NCI-H187 (cell line): ENCODE measurements around the gene CDK10.
"Not testable (repeated sequence)": the region's sequence is repeated elsewhere in the genome, so short reads cannot be mapped to it uniquely, and the experiment has no call there.

Source experiments
- DNase-seq, 2 experiments: peaks; one replicate each; lab custom pipeline; 2025; lab: John Stamatoyannopoulos, UW

The CDK10 gene

GRCh38 chr16:89695875-89696669 lies 9.6 kb downstream of the CDK10 start:
- no peak for DNase-seq

DNA sequence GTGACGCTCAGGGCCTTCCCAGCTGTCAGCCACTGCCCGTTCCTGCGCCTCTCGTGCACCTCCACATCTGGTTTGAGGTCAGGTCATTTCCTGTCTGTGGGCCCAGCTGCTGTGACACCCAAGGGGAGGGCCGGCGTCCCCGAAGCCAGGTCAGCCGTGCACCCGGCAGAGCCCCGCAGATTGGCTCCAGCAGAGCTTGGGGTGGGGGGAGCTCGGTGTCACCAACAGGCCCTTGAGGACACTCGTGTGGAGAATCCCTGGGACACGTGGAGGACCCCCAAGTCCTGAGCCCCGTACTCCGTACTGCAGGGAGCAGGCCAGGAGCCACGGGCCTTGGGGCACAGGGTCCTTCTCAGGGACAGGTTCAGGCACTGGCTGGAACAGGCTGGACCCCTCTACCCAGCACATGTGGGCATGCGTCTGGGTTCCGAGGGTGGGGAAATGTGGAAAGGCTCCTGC lies 10.2 kb downstream of the CDK10 start:
- no peak for DNase-seq

DNA sequence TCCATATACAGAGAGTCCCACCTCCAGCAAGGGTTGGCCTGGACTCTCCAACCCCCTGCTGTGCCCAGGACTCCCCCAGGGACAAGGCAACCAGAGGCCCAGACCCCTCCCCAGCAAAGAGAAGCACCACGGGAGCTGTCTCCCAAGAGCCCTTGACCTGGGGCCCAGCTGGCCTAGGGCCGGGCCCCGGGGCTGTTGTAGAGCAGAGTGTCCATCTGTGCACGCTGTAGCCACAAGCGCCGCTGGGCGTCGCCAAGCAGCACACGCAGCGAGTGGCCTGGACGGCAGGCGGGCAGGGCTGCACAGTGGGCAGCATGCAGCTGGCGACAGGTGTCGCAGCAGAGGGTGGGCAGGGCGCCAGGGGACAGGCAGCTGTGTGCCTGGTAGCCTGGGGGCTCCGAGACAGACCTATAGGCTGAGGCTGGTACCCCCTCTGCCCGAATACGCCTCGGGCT lies 10.7 kb downstream of the CDK10 start:
- no peak for DNase-seq

GRCh38 chr16:89697616-89698331 lies 11.3 kb downstream of the CDK10 start:
- DNase-seq = no peak

DNA sequence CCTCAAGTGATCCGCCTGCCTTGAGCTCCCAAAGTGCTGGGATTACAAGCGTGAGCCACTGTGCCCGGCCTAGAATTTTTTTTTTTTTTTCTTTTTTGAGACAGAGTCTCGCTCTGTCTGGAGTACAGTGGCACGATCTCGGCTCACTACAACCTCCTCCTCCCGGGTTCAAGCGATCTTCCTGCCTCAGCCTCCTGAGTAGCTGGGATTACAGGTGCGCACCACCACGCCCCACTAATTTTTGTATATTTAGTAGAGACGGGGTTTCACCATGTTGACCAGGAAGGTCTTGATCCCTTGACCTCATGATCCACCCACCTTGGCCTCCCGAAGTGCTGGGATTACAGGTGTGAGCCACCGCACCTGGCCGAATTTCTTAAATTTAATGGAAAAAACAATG lies 12.2 kb downstream of the CDK10 start:
- not testable (repeated sequence) for DNase-seq

DNA sequence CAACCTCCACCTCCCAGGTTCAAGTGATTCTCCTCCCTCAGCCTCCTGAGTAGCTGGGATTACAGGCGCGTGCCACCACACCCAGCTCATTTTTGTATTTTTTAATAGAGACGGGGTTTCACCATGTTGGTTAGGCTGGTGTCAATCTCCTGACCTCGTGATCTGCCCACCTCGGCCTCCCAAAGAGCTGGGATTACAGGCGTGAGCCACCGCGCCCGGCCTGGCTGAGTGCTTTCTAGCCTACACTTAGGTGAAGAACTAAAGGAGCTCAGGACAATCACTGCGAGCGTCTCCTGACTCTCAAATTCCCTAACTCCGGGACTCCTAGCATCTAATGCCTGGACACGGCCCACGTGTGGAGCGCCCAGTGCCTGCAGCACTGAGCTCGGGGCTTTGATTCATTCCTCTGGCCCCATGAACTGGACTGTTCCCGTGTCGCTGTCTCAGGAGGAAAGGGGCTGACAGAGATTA lies 13.2 kb downstream of the CDK10 start:
- DNase-seq = not testable (repeated sequence)

- DNase-seq = peak; percentile 87 to 94
Measured at GRCh38 chr16:89700100-89700648, 13.7 kb downstream of the CDK10 start.

DNA sequence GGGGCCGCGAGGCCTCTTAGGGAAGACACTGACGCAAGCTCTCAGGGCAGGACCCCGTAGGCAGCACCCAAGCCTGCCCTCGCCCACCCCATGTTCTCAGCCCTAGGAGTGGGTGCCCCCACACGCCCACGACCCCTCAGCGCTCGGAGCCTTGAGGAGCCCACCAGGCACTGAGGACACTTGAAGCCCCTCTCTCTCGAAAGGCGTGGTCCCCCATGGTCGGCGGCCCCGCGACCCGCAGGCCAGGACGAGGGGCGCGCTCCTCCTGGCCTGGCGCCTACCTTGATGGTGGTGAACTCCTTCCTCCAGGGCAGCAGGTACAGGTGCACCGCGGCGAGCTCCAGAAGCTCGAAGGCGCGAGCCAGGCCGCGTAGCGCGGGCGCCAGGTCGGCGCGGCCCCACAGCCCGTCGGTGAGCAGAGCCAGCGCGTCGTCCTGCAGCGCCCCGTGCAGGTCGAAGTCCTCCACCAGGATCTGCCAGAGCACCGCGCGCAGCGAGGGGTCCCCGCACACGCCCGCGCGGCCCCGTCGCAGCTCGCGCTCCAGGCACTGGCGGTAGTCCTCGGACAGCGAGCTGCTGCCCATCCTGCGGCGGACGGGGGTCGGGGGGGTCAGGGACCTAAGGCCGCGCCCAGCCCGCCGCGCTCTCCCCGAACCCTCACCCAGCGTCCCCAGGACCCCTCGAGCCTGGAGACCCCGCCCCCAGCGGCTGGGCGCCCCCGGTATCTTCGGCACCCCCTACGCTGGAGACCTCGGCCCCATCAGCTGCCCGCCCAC lies 14.3 kb downstream of the CDK10 start:
- no peak for DNase-seq

GRCh38 chr16:89701425-89702406 lies 15.2 kb downstream of the CDK10 start, which contains the start of gene SPATA2L:
Gene SPATA2L (minus strand): TSS chr16:89701705. CDS start chr16:89701232, 473 bp downstream.
- DNase-seq = peak; percentile 91 to 92

GRCh38 chr16:89704281-89704680 lies 17.8 kb downstream of the CDK10 start:
- DNase-seq = no peak

GRCh38 chr16:89705006-89705405 lies 18.5 kb downstream of the CDK10 start:
- no peak for DNase-seq

GRCh38 chr16:89706518-89707260 lies 20.2 kb downstream of the CDK10 start:
- no peak for DNase-seq

DNA sequence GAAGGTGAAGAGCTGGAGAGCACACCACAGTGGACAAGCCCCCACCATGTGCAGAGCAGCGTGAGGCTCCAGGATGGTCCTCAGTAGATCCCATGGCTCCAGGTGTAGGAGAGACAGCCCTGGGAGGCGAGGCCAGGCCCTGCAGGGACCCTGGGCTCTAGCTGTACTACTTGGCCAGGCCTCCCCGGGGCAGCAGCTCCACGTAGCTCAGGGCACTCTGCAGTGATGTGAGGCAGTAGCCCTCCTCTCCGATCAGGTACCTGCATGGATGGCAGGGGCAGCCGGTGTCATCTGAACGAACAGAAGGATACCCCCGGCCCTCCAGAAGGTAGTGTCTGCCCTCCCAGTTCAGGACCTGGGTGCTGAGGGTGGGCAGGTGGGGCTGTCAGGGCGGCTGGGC lies 21.2 kb downstream of the CDK10 start:
- no peak for DNase-seq

DNA sequence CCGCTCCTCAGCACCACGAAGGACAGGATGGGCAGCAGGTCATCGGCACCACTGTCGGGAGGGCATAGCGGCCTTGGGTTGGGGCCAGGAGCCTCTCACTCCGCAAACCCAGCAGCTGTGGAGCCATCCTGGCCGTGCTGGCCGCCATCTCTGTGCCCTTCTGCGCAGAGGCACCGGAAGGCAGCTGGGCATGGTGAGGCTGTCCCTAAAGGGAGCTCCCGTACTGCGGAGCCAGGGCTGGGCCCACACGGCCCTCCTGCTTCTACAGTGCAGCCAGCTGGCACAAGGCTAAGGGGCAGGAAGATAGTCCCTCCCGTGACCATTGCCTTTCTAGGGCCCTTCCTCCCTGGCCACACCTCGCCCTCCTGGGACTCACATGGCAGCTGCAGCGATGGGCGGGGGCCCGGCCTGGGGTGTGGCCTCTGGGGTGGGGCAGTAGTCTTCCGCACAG lies 22.0 kb downstream of the CDK10 start:
- DNase-seq = no peak

DNA sequence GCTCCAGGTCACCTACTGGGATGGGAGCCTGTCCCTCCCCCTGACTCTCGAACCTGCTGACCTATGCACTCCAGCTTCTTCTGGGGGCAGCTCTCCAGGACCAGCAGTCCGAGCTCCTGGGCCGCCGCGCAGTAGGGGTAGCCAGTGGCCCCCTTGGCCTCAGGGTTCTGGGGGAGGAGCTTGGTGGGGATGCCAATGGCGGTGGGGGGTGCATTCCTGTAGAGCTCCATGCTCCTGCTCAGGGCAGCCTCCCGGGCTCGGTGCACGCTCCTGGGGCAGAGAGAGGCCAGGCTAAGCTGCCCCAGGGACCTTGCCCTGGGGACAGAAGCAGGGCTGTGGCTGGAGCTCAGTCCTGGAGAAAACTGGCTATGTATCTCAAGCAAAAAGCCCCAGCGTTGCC lies 22.7 kb downstream of the CDK10 start:
- no peak for DNase-seq

DNA sequence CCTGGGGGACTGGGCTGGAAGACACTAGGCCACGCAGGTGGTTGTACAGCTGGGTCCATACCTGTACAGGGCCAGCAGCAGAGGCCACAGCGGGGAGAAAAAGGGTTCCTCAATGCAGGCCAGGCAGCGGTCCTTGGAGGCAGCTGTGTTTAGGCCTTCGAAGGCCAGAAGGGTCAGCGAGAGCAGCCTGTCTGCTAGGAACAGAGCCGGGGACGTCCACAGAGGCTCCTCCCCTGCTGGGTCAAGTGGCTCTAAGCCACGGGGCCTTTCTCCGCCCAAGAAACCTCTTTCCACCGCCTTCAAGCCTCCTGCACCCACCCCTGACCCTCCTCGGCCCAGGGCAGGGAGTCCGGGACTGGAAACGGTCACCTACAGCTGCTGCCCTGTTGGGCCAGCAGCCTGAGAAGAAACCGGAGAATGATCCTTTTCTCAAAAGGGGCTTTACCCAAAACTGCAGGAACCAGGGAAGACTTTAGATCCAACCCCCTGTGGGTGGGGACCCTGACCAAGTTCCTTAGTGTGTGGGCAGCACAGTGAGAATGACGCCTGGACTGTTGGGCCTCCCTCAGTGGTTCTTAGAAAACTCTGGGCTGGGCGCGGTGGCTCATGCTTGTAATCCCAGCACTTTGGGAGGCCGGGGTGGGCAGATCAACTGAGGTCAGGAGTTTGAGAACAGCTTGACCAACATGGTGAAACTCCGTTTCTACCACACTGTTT lies 23.4 kb downstream of the CDK10 start:
- no peak for DNase-seq

- DNase-seq = no peak
Measured at GRCh38 chr16:89710709-89711564, 24.4 kb downstream of the CDK10 start.

- no peak for DNase-seq
Measured at GRCh38 chr16:89711601-89712273, 25.2 kb downstream of the CDK10 start.
